GM12865 (cell line): Measurements from ENCODE around the gene SORCS2.

Source experiments
- DNase-seq: peaks from one replicate; pipeline ENCODE4 v3.0.0; 2010; ENCODE audit warnings: low read depth
- H3K4me3 ChIP-seq: 2 replicates; pipeline ENCODE4 v1.5.1; 2011; ENCODE audit warnings: mild to moderate bottlenecking, low read depth, low read length, control low read depth
- TF ChIP-seq, protein P1 (sequence below): IDR thresholded peaks from 2 replicates; pipeline ENCODE4 v1.5.1; 2011; ENCODE audit warnings: low read length, control low read depth, low read depth, inconsistent platforms; ENCODE audit not compliant: insufficient read depth; ENCODE audit errors: missing control alignments

SORCS2 gene

DNA sequence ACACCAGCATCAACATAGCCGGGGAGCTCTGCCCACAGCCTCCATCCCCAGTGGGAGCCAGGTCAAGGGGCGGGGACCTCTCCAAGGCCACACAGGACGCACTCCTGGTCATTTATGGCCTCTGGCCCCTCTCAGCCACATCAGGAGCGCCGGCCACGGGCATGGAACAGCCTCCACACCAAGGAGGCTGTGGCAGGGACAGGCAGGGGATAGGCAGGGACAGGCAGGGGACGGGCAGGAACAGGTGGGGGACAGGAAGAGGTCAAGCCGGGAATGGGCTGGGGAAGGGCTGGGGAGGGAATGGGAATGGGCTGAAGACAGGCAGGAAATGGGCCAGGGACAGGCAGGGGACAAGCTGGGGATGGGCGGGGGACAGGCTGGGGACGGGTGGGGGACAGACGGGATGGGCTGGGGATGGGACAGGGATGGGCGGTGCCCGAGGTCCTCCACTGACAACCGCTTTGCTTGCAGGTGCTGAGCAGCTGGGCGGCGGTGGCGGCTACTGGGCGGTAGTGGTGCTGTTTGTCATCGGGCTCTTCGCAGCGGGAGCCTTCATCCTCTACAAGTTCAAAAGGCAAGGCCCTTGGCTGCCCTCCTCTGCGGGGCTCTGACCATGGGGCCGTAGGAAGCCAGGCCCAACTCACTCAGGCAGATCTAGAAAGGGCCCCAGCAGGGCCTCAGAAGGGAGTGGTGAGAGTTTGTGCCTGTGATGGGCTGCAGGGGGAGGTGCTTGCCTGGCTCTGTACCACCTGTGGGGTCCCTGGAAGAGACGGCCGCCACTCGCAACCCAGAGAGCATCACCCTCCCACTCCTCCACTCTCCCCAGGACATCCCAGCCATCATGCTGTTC is 541.7 kb downstream of the SORCS2 start:
- no peak overlapping the region for H3K4me3 ChIP-seq
- DNase-seq: no peak
- TF ChIP-seq, protein P1, sequence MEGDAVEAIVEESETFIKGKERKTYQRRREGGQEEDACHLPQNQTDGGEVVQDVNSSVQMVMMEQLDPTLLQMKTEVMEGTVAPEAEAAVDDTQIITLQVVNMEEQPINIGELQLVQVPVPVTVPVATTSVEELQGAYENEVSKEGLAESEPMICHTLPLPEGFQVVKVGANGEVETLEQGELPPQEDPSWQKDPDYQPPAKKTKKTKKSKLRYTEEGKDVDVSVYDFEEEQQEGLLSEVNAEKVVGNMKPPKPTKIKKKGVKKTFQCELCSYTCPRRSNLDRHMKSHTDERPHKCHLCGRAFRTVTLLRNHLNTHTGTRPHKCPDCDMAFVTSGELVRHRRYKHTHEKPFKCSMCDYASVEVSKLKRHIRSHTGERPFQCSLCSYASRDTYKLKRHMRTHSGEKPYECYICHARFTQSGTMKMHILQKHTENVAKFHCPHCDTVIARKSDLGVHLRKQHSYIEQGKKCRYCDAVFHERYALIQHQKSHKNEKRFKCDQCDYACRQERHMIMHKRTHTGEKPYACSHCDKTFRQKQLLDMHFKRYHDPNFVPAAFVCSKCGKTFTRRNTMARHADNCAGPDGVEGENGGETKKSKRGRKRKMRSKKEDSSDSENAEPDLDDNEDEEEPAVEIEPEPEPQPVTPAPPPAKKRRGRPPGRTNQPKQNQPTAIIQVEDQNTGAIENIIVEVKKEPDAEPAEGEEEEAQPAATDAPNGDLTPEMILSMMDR: no peak

GRCh38 chr4:7734651-7735260 is 542.4 kb downstream of the SORCS2 start:
- TF ChIP-seq, protein P1: no peak
- DNase-seq: no peak
- no peak overlapping the region for H3K4me3 ChIP-seq

GRCh38 chr4:7735395-7735794 is 543.1 kb downstream of the SORCS2 start:
- no peak for DNase-seq

DNA sequence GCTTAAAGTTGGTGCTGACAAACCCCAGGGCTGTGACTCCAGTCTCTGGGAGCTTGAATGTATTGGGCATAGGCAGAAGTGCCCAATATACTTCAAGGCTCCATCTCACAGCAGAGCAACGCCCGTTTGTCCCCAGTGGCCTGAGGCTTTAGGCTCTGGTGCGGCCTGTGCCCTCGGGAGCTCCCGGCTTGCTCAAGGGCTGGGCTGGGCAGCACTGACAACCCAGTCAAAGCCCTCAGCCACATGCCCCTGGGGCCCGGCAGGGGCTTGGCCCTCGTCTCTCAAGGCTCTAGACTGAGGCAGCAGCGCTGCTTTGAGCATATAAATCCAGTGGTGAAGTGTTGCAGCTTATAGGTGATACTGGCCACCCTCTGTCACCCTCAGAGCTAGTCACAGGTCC is 543.6 kb downstream of the SORCS2 start:
- H3K4me3 ChIP-seq: no peak overlapping the region
- DNase-seq: no peak
- TF ChIP-seq, protein P1: no peak

More at GRCh38 chr4:7735395-7735794, 543.1 kb downstream of the SORCS2 start:
- H3K4me3 ChIP-seq: no peak overlapping the region
- TF ChIP-seq, protein P1: no peak

- no peak overlapping the region for H3K4me3 ChIP-seq
- DNase-seq: no peak
- TF ChIP-seq, protein P1: no peak
Measured at GRCh38 chr4:7736436-7737267, 544.3 kb downstream of the SORCS2 start.

GRCh38 chr4:7737268-7737645 is 544.9 kb downstream of the SORCS2 start:
- TF ChIP-seq, protein P1: no peak
- no peak overlapping the region for H3K4me3 ChIP-seq
- no peak for DNase-seq
